G401.6 (cell line): ENCODE results near the gene AKNA.

Experiments used
- FAIRE-seq: peaks from 2 replicates; lab custom pipeline; 2012; peaks lifted over from hg19 to GRCh38; lab: Jason Lieb, UNC

Gene AKNA

DNA sequence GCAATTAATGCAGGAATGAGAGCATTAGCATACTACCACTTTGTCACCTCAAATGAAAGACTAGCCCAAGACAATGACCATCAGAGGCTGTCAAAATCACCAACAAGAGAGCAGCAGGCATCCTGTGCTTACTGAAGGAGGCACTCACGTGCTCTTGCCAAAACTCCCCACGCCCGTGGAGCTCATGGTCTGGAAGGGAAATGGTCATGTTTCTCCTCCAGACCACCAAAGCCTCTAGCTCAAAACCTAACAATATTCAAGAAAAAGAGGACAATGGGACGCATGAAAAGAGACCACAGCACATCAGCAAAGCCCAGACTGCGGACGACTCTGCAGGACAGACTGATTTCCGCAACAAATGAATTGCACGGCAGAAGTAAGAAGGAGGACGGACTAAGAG, 12.8 kb downstream of the AKNA start:
- no peak for FAIRE-seq

DNA sequence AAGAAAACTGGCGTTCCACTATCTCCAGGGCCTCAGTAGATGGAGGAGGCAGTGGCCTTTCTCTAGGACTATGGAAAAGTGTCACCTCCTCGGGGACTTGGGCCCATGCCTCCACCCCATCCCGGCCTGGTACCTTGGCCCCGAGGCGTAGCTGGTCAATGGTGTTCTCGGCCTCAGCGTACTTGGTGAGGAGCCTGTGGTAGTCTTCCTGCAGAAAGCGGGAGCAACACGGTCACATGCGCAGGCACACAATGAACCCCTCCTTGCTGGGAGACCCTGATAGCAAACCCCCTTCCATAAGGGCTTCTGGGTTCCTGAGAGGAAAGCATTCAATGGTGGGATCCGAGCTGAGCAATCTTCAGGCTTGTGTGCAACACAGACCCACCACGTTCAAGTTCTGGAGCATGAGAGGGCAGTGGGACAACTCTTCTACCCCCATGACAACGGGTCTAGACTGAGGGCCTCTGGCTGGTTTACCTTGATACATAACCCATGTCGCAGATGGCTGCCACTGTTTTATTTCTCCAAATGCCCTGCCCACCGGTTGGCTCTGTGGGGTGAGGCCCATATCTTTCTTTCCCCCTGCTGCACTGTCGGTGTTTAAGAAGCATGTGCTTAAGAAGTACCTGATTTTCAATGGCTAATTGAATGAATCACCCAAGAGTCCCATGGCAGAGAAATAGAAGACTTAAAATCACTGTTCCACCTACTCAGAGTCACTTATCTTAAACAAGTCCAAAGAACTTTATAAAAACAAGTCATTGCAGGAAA, 13.6 kb downstream of the AKNA start:
- FAIRE-seq: no peak

DNA sequence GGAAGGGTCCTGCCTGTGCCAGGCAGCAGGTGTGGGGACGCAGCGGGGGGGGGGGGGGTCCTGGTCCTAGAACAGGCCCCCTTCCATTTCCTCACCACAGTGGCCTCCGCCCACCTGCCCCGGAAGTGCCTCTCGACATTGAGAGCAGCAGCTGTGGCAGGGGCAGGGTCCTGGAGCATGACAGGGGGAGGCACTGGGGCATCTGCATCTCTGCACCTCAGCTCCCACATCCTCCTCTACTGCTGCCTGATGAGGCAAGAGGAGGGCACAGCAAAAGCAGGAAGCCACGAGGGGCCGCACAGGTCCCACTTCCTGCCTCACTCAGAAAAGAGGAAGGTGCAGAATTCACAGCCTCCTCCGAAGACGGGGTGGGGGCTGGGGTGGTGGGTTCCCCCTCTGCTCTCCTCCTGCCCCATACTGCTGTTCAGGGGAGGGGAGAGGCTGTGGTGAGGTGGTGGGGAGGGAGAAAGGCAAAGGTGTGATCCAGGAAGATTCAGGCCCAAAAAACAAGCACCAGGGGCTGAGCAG, 14.8 kb downstream of the AKNA start:
- FAIRE-seq: no peak

DNA sequence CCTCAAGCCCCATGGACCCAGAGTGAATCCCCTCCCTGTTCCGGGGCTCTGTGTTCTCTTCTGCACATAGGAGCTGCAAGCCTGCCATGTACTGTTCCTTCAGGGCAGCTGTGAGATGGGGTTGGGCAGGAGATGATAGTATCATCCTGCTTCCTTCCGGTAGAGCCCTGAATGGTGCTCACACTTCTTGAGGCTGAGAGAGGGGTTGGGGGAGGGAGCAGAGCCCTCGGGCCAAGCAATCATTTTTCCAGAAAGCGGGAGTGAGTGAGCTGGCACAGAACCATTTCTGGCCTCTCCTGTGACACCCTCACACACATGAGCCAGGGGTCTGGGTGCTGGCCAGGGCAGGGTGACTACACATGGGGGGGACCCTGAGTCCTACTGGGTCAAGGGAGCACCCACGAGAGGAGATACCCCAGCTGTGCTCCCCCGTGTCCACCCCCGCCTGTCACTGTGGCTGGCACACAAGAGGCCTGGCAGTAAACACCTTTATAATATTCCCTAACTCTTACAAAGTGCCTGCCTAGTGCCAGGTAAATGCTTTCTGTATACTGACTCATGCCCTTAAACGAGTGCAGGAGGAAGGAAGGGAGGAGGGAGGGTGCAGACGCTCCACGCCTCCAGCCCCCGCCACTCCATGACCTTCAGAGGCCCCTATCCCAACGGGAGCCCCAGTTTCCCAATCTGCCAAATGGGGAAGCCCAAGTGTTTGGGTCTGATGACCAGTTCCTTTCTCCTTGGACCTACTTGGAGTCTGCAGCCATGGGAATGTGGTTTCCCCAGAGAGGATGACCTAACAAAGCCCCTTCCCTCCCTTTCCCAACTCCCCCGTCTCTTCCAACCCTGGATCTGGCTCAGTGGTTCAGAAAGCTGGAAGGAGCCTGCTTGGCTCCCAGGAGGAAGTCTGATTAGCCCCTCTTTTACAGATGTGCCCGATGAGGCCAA, 15.5 kb downstream of the AKNA start:
- no peak for FAIRE-seq

DNA sequence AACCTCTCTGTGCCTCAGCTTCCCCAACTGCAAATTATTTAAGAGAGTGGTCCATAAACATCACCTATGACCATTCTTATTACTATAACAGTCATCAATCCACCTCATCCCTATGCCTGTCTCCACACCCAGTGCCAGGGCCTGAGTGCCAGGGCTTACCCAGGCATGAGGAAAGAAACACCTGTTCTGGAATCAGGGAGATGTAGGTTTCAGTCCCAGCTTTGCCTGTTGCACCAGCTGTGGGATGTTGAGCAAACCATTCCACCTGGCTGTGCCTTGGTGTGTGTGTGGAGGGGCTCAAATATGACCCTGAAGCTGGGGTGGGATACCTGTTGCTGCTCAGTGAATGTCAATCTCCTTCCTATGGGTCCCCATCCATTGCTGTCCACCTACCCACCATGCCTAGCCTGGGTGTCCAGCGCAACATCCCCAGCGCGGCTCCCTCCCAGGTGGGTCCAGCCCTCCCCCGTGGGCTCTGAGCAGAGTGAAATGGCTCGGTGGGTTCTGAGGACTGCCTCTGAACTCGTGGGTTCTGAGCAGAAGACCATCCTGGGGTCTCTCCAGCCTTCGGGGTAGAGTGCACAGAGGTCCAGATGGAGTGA, 16.3 kb downstream of the AKNA start:
- no peak for FAIRE-seq

DNA sequence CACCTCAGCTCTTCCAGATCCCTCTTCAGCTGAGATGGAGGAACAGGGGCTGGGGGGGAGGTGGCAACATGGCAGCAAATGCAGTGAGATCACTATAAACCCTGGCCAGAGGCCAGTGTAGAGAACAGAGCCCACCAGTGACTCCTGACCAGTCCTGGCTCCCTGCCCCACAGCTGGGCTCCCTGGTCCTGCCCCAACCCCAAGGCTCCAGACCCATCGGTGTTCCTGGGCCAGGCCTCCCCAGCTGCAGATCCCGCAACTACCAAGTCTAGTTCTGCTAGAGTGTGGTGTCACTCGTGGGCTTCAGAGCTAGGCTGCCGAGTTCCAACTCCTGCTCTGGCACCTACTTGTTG, 16.8 kb downstream of the AKNA start:
- FAIRE-seq: no peak

DNA sequence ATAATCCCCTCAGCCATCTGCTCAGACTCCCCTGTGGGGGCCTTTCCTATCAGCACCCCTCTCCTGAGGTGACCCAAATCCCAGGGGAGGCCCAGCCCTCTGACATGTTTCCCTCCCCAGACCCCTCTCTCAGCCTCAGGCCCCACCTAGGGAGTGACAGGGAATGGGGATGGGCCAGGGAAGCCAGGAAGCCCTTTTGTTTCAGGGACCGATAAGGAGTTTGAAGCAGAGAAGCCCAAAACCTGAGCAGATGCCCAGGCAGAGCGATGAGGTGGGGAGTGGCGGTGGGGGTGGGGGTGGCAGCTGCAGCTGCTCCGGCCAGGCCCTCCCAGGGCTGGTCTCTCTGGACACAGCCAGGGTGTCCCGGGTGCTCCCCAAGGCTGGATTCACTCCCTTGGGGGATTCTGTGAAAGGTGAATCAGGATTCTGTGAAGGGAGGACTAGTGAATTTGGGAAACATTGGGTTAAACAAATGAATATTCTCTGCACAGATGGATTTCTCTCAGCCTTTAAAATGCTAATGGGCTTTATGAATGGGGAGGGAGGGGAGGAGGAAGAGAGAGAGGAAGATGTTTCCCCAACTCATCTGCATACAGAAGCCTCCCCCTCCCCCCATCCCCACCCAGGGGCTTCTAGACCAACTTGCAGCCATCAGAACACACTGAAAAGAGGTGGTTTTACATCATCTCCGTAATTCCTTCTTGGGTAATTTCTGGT, 17.4 kb downstream of the AKNA start:
- FAIRE-seq: no peak

DNA sequence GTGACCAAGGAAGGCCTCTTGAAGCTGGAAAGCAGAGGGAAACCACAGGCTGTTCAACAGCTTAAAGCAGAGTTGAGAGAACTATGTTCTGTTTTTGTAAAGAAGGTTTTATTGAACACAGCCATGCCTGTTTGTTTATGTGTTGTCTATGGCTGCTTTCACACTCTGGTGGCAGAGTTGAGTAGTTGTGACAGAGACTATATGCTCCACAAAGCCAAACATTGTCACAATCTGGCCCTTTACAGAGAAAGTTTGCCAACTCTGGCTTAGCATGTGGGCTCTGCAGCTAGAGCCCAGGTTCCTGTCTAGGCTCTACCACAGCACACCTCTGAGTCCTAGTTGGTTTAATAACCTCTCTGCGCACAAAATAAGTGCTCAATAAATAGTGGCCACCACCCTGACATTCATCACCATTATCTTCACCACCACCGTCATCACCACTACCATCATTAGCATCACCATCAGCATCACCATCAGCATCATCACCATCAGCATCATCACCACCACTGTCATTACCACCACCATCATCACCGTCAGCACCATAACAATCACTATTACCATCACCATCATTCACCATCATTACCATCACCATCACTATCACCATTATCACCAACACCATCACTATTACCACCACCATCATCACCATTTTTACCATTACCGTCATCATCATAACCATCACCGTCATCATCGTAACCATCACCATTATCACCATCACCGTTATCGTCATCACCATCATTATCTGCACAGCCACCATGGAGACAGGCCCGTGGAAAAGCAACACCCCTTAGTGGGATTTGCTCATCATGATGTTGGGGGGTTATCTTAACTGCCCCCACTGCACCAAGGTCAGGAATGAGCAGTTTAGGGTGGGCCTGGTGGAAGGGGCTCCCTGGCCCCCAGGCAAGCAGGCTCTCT, 18.3 kb downstream of the AKNA start:
- no peak for FAIRE-seq

DNA sequence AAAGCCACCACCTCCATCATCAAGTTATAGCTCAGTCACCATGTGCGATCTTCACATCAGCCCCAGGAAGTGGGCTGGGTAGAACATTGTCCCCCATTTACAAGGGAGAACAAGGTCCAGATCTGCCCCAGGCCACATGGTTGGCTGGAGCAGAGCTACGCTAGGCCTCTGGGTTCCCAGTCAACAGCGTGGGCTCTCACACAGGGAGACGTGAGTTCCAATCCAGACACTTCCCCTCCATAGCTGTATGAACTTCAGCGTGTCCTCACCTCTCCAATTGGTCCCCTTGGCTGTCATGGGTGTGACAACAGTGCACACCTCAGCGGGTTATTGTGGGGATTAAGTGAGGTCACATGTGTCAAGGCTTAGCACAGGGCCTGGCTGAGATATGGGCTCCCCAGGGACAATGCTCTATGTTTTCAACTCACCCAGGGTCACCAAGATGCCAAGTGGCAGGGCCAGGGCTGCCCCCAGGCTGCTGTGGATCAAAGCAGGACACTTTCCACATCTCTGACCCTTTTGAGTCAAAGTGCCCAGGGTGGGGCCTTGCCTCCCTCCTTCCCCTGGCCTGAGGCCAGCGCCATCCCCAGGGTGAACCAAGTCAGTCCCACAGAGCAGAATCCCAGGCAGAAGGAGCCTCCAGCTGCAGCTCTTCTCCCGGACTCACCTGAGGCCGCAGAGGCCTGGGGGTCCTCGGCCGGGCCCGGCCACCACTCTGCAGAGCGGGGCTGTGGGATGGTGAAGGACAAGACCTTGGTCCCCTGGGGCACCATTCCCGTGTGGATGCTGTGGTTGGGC, 19.8 kb downstream of the AKNA start:
- FAIRE-seq: no peak

DNA sequence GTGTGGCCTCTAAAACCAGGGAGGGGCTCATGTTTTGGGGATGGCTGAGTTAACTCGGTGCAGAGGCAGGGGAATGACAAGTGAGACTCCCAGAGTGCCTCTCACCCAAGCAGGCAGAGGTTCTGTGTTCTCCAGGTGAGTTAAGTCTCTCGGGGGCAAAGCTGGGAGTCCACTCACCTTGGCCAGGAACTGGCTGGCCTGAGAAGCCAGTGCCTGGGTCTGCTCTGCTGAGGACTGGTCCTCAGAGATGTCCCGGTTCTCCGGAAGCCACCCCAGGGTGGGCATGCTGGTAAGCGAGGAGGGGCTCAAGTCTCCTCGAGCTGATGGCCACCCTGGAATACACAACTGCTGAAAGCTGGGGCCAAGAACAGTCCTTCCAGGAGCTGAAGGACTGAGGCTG, 20.4 kb downstream of the AKNA start:
- no peak for FAIRE-seq

DNA sequence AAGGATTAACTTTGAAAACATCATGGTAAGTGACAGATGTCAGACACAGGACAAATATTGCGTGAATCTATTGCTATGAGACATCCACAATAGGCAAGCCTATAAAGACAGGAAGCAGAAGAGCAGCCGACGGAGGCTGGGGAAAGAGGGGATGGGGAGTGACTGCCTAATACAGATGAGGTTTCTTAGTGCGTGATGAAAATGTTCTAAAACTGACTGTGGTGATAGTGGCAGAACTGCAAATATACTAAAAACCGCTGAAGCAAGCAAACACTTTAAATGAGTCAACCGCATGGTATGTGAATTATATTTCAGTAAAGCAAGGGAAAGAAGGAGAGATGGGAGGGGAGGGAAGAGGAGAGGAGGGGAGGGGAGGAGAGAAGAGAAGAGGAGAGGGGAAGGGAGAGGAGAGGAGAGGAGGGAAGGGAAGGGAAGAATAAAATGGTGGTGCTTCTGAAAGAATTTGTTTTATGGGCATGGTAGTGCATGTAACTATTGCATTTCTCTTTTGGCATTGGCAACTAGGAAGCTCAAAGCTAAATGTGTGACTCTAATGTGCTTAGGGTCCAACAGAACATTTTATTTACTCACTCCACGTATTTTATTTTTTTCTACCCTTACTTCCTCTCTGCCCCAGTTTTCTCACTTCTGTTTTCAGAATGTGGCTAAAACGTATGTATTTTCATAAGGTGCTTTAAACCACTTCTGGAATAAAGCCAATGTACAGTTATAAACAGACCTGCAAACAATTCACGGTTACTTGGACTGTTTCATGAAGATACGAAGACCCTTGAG, 21.3 kb downstream of the AKNA start:
- no peak for FAIRE-seq

DNA sequence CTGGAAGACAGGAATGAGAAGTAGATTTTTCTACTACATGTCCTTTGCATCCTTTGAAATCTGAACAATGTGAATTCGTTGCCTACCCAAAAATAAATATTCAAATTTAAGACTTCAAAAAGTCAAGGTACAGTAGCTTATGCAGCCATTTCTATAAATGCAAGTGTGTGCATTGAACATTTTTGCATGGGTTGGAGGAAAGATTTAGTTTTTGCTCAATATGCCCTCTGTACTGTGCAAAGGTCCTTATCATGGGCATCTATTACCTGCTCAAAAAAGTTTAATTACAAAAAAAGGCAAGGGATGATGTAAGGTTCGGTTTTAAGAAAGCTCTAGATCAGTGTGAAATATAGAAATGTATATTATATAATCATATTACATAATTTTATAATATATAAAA, 22.6 kb downstream of the AKNA start:
- no peak for FAIRE-seq

DNA sequence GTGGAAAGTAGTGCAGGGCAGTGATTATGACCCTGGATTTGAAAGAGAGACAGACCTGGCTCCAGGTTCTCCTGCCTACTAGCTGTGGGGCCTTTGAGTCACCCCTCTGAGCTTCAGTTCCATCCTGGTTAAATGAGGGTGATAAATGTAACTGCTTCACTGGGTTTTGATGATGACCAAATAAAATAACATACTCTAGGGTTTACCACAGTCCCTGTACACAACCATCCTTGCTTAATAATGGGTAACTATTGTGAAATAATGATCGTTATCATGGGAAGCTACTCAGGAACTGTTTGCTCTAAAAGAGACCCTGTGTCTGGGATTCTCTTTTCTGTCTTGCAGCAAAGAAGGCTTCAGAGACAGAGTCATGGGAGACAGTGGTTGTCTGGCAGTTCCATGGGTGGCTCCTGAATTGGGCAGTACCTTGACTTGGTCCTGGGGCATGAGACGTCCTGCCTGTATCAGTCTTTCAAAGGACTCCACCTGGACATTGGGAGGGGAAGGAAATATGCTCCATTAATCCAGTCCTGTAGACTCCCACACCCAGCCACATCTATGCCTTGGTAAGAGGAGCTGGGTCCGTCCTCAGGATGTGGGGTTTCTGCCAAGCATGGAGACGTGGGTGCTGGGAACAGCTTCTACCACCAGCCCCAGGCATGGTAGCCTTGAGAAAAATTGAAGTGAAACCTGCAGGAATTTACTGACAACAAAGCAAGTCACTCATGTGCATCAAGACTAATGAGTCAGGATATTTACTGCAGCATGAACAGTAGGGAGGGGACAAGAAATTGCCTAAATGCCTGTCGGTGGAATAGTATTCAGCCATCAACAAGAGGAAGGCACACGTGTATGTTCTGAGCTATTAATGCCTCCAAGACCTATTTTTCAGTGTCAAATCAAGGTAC, 23.4 kb downstream of the AKNA start:
- FAIRE-seq: no peak

DNA sequence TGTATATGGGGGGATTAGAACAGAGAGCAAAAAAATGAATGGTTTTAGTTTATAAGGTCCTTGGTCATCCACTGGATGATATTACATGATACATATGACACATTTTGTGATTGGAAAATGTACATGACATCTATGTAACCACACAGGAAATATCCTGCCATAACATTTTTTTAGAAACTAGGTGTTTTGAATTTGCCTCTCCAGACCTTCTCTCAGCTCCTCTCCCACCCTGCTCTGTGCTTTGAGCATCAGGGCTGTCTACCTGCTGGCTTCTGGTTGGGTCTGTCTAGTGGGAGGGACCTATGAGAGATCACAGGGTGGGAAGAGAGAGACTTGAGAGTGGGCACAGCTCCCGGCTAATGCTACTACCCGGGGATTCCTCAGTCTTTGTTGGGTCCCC, 24.4 kb downstream of the AKNA start:
- no peak for FAIRE-seq

DNA sequence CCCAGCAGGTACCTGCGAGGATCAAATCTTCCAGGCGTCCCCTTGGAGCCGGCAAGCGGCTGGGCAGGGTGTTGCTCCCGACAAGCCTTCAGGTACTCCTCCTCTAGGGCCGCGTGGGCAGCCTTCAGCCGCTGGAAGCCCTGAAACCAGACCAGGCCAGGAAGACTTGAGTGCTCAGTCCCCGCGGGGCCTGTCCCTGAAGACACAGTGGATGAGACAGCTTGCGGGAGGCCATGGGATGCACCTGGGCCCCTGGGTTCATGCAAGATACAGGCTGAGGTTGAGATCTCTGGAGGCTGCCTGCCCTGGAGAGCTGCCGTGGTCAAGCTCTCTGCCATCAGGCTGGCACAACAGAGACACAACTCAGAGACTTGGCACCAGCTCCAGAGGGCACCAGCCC, 25.4 kb downstream of the AKNA start:
- no peak for FAIRE-seq

DNA sequence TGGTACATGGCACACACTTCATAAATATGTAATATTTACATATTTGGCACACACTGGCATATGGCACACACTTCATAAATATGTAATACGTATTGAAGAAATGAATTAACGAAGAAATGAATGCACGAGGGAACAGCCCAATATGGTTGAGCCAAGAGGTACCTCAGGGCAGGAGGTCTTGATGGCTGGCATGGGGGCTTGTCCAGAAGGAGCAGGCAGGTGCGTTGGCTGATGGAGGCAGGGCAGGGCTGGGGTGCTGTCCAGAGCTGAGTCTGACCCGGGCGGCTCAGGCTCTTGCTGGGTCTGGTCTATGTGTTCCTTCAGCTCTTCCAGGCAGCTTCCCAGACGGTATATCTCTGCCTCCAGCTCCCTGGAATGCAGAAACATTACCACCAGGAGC, 26.2 kb downstream of the AKNA start:
- no peak for FAIRE-seq

DNA sequence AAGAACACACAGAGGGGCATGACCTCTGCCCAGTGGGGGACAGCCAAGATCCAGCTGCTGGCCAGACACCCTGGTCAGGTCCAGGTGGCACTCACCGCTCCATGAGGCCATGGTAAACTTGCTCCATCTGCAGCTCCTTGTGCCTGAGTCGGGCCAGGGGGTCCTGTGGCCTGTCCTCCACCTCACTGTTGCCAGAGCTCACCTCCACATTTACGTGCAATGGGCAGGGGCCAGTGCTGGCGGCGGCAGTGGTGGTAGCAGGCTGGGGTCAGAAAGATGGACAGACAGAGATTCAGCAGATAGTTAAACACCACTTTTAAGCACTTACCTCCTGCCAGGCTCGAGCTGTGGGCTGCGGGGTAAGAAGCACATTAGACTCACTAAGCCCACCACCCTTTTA, 28.0 kb downstream of the AKNA start:
- no peak for FAIRE-seq

DNA sequence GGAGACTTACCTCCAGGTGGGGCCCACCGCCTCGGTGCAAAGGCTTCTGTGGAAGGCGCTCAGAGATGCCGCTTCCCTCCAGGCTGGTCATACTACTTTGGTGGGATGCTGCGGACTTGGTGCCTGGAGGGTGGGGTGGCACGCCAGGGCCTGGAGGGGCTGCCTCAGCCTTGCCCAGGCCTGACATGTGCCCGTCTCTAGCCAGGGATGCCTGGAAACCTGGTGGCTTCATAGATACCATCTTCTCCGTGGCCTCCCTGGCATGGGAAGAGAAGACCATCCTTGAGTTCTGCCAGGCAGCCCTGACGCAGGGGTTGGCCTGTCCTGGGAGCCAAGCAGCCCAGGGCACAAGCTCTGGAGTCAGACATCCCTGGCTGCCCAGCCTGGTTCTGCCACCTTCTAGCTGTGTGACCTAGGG, 29.9 kb downstream of the AKNA start:
- FAIRE-seq: no peak
